Testis (tissue), 2 donors: ENCODE results near the gene OPRL1.

Experiments used
- CTCF ChIP-seq, 3 experiments: fragments of 450-650 bp in 2 of 3; fragments of 200-600 bp in 1 of 3; sonication (generic) in 1 of 3; IDR thresholded peaks; one replicate each; pipeline ENCODE4 v1.5.1; 2016 to 2019; ENCODE audit warnings: antibody characterized with exemption in 3 of 3, mild to moderate bottlenecking in 2 of 3, moderate library complexity in 1 of 3
- POLR2A ChIP-seq: fragments of 450-650 bp; IDR thresholded peaks from one replicate; pipeline ENCODE4 v1.6.1; 2017; ENCODE audit warnings: antibody characterized with exemption, mild to moderate bottlenecking, moderate library complexity

- no peak for TF ChIP-seq CTCF (IDR thresholded peaks at IDR 0.05)
- TF ChIP-seq POLR2A = no peak
Measured at GRCh38 chr20:64143018-64143801, 63.3 kb downstream of the OPRL1 start.
